ENCODE measurements around the gene AFTPH.
"Not testable (repeated sequence)": the region's sequence is repeated elsewhere in the genome, so short reads cannot be mapped to it uniquely, and the experiment has no call there.

- TF ChIP-seq, protein P1, sequence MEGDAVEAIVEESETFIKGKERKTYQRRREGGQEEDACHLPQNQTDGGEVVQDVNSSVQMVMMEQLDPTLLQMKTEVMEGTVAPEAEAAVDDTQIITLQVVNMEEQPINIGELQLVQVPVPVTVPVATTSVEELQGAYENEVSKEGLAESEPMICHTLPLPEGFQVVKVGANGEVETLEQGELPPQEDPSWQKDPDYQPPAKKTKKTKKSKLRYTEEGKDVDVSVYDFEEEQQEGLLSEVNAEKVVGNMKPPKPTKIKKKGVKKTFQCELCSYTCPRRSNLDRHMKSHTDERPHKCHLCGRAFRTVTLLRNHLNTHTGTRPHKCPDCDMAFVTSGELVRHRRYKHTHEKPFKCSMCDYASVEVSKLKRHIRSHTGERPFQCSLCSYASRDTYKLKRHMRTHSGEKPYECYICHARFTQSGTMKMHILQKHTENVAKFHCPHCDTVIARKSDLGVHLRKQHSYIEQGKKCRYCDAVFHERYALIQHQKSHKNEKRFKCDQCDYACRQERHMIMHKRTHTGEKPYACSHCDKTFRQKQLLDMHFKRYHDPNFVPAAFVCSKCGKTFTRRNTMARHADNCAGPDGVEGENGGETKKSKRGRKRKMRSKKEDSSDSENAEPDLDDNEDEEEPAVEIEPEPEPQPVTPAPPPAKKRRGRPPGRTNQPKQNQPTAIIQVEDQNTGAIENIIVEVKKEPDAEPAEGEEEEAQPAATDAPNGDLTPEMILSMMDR (conservative IDR thresholded peaks at IDR 0.05 in 1 of 2, IDR thresholded peaks at IDR 0.05 in 1 of 2; ENCODE audit: extremely low read depth in 1 of 2, insufficient read depth in 1 of 2, low read depth in 1 of 2, low read length in 2 of 2), result not testable (repeated sequence)
- not testable (repeated sequence) for TF ChIP-seq EZH2 (IDR thresholded peaks at IDR 0.05; ENCODE audit: borderline replicate concordance, low read length)
These were observed 6.8 kb downstream of the AFTPH start for GRCh38 chr2:64530946-64531345.
